ENCODE measurements around the gene ANKS1B. TPM values are rescaled to one million over a fixed set of nuclear protein-coding genes. Genes with fewer than 3 reads are reported as not detected.

The ANKS1B gene
- total RNA-seq, 1 experiment from 2014 or later = 0.54 TPM

DNA sequence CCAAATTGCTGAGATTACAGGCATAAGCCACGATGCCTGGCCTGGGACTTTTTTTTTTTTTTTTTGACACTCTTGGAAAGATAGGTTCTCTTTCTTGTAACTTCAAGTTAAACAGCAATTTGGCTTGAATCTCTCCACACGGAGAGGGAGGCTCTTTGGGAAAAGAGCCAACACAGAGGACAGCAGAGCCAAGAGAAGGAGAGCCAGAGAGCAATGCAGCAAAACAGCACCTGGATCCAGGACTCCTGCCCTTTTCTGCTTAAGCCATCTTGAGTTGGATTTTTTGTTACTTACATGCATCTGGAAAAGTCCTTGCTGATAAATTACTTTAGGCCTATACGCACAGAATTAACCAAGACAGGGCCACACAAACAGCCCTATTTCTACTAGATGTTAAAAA, 1162.9 kb downstream of the ANKS1B start (continued):
- TF ChIP-seq, protein P1, sequence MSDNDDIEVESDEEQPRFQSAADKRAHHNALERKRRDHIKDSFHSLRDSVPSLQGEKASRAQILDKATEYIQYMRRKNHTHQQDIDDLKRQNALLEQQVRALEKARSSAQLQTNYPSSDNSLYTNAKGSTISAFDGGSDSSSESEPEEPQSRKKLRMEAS (IDR thresholded peaks at IDR 0.05) = no peak
- TF ChIP-seq SRF (IDR thresholded peaks at IDR 0.05; ENCODE audit: low read depth) (no peak), EGR1 (IDR thresholded peaks at IDR 0.05; ENCODE audit: low read depth) (no peak), POLR2AphosphoS5 (IDR thresholded peaks at IDR 0.05; ENCODE audit: low read depth, low read length) (no peak)
- TF ChIP-seq, protein P2, sequence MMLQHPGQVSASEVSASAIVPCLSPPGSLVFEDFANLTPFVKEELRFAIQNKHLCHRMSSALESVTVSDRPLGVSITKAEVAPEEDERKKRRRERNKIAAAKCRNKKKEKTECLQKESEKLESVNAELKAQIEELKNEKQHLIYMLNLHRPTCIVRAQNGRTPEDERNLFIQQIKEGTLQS (IDR thresholded peaks at IDR 0.05) = no peak

DNA sequence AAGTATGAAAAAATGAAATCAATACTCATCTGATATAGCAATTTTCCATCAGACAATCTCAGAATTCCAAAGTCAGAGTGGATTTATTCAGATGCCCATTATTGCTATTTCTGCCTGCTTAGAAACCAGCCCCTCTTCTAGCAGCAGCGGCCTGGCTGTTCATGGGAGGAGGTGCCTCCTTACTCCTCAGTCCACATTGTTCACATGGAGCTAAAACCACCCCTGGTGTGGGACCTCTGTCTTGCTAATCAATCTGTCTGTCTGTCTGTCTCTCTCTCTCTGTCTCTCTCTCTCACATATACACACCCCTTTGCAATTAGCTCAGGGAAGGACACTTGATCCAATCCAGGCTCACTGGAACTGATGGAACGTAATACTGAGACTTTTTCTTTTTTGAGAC, 1163.5 kb downstream of the ANKS1B start:
- ChIA-PET CTCF (interaction anchor here (1.2 kb wide), 1 partner anchor 289 kb away, joined by 3 read pairs; no protein-coding TSS in a partner anchor), RAD21 (ENCODE audit: low non-redundant PET in 1 of 2, low total read pairs in 2 of 2, uncharacterized antibody in 2 of 2, unreplicated experiment in 2 of 2) (no interaction called here), POLR2A (no interaction called here)
- BruUV-seq (replicated peaks) = no TSS peak
- no peaks in the 10 kb centered on the region for H3K36me3 ChIP-seq (ENCODE audit: control insufficient read depth in 1 of 2, insufficient read depth in 2 of 2, low read length in 2 of 2)
- no peak overlapping the region for H3K4me2 ChIP-seq (ENCODE audit: low read length)
- no peaks in the 10 kb centered on the region for H3K79me2 ChIP-seq (ENCODE audit: insufficient read depth, low read length)
- no peaks in the 10 kb centered on the region for H3K4me1 ChIP-seq (ENCODE audit: control insufficient read depth in 1 of 2, insufficient read depth in 2 of 2, low read length in 2 of 2)
- H3K27ac ChIP-seq (ENCODE audit: low read depth, low read length) = no peak overlapping the region
- H2AFZ ChIP-seq (ENCODE audit: low read depth, low read length, poor library complexity, severe bottlenecking) = no peak overlapping the region
- ATAC-seq (no peak), DNase-seq (ENCODE audit: low read depth, low spot score) (no peak)
- H3K27me3 ChIP-seq (ENCODE audit: insufficient read depth, low read length) = peaks cover 58% of the 10 kb centered on the region
- intact Hi-C loops (cut with micrococcal nuclease) = no loop called here
- no peaks in the 10 kb centered on the region for H3K9me2 ChIP-seq (ENCODE audit: insufficient read depth)
- no peak overlapping the region for H3K9ac ChIP-seq (ENCODE audit: low read length)
- no peak overlapping the region for H3K4me3 ChIP-seq (replicated peaks in 1 of 2; ENCODE audit: low read depth in 1 of 2, low read length in 2 of 2)
- no peaks in the 10 kb centered on the region for H3K9me3 ChIP-seq (ENCODE audit: control insufficient read depth in 1 of 2, insufficient read depth in 1 of 2, low read depth in 1 of 2, low read length in 2 of 2)
- H4K20me1 ChIP-seq (ENCODE audit: insufficient read depth) = no peaks in the 10 kb centered on the region
- TF ChIP-seq ZNF274 (IDR thresholded peaks at IDR 0.05; ENCODE audit: low read depth, low read length) (no peak), POLR2A (IDR thresholded peaks at IDR 0.05; ENCODE audit: borderline replicate concordance, extremely low read depth, insufficient read depth, insufficient read length) (no peak), JUND (IDR thresholded peaks at IDR 0.05) (no peak), ELF1 (IDR thresholded peaks at IDR 0.05; ENCODE audit: borderline replicate concordance, low read depth) (no peak), EZH2phosphoT487 (IDR thresholded peaks at IDR 0.05; ENCODE audit: borderline replicate concordance) (no peak), SRF (IDR thresholded peaks at IDR 0.05; ENCODE audit: low read depth) (no peak), SP1 (IDR thresholded peaks at IDR 0.05; ENCODE audit: low read depth) (no peak), TCF7L2 (IDR thresholded peaks at IDR 0.05; ENCODE audit: borderline replicate concordance, extremely low read depth, insufficient read depth, insufficient read length) (no peak), EGR1 (IDR thresholded peaks at IDR 0.05; ENCODE audit: low read depth) (no peak), RAD21 (IDR thresholded peaks at IDR 0.05; ENCODE audit: low read depth) (no peak), POLR2AphosphoS5 (IDR thresholded peaks at IDR 0.05; ENCODE audit: low read depth, low read length) (no peak), ZFX (IDR thresholded peaks at IDR 0.05) (no peak), EZH2 (IDR thresholded peaks at IDR 0.05) (no peak), SIN3A (IDR thresholded peaks at IDR 0.05; ENCODE audit: low read depth) (no peak)
- TF ChIP-seq, protein P2 (IDR thresholded peaks at IDR 0.05) = no peak
- TF ChIP-seq, protein P3, sequence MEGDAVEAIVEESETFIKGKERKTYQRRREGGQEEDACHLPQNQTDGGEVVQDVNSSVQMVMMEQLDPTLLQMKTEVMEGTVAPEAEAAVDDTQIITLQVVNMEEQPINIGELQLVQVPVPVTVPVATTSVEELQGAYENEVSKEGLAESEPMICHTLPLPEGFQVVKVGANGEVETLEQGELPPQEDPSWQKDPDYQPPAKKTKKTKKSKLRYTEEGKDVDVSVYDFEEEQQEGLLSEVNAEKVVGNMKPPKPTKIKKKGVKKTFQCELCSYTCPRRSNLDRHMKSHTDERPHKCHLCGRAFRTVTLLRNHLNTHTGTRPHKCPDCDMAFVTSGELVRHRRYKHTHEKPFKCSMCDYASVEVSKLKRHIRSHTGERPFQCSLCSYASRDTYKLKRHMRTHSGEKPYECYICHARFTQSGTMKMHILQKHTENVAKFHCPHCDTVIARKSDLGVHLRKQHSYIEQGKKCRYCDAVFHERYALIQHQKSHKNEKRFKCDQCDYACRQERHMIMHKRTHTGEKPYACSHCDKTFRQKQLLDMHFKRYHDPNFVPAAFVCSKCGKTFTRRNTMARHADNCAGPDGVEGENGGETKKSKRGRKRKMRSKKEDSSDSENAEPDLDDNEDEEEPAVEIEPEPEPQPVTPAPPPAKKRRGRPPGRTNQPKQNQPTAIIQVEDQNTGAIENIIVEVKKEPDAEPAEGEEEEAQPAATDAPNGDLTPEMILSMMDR (IDR thresholded peaks at IDR 0.05 in 2 of 3, conservative IDR thresholded peaks at IDR 0.05 in 1 of 3; ENCODE audit: borderline replicate concordance in 1 of 3, insufficient read depth in 1 of 3, low read depth in 2 of 3, low read length in 2 of 3) = no peak
- TF ChIP-seq, protein P1 (IDR thresholded peaks at IDR 0.05) = no peak
- TF ChIP-seq, protein P4, sequence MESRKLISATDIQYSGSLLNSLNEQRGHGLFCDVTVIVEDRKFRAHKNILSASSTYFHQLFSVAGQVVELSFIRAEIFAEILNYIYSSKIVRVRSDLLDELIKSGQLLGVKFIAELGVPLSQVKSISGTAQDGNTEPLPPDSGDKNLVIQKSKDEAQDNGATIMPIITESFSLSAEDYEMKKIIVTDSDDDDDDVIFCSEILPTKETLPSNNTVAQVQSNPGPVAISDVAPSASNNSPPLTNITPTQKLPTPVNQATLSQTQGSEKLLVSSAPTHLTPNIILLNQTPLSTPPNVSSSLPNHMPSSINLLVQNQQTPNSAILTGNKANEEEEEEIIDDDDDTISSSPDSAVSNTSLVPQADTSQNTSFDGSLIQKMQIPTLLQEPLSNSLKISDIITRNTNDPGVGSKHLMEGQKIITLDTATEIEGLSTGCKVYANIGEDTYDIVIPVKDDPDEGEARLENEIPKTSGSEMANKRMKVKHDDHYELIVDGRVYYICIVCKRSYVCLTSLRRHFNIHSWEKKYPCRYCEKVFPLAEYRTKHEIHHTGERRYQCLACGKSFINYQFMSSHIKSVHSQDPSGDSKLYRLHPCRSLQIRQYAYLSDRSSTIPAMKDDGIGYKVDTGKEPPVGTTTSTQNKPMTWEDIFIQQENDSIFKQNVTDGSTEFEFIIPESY (IDR thresholded peaks at IDR 0.05; ENCODE audit: extremely low read depth, insufficient replicate concordance, low read length) = no peak

Measured in HCT116 (cell line).